ENCODE data around the gene ZFAND3.

ZFAND3 gene

DNA sequence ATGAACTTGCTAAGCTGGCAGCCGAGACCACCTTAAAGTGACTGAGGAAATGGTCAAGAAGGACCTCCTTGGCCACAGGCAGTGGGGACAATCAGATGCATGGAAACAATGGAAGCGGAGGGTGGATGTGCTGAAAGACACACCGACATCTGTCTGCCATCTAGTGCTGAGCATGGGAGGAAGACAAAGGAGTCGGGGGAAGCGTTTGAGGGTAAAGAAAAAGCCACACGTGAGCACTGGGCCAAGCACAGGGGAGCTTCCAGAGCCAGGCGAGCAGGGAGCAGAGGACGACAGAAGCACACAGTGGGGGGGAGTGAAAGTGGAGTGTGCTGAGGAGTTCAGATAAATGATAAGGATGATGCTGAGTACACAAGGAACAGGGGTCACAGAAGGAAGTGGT lies 367.8 kb downstream of the ZFAND3 start:
- Mint-ChIP-seq H3K4me1 (no peaks in the 10 kb centered on the region), H3K27me3 (no peaks in the 10 kb centered on the region), H3K9me3 (no peaks in the 10 kb centered on the region), H3K4me3 (no peak overlapping the region), H3K27ac (peak overlapping the region in 1 of 2 donors; percentile 63)
- no peak for DNase-seq
- ATAC-seq: no peak

DNA sequence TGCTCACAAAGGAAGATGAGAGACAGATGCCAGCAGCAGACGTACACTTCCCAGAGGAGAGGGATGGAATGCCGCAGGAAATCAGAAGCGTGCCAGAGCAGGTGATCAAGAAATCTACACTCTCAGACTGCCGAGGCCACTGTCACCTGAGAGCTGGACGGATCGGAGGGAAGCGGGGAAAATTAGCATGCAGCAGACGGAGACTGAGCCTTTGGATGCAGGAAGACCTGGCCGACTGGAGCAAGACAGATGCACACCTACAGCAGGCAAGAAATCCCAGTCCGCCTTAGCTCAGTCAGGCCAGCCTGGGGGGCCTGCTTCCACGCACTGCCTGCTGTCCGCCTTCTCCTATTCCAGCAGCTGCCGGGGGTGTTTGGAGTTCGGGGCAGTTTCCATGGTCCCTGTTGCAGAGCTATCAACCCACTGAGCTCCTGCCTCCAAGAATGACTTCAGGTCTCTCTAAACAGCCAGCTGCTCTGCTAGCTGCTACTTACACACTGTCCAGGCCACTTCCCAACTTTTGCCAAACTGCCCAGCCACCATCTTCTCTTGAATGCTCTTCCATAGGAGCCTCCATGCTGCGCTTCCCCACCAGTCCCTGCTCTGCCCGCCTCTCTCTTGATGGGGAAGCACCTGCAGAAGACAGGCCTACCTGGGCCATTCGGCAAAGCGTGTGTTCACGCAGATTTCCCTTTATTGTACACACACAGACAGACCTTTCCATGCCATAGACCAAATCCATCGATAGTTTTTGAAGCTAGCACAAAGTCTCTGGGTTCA lies 368.5 kb downstream of the ZFAND3 start:
- Mint-ChIP-seq H3K4me1 (no peaks in the 10 kb centered on the region), H3K4me3 (no peak overlapping the region), H3K27me3 (no peaks in the 10 kb centered on the region), H3K9me3 (no peaks in the 10 kb centered on the region), H3K27ac (no peak overlapping the region)
- no peak for ATAC-seq
- no peak for DNase-seq

DNA sequence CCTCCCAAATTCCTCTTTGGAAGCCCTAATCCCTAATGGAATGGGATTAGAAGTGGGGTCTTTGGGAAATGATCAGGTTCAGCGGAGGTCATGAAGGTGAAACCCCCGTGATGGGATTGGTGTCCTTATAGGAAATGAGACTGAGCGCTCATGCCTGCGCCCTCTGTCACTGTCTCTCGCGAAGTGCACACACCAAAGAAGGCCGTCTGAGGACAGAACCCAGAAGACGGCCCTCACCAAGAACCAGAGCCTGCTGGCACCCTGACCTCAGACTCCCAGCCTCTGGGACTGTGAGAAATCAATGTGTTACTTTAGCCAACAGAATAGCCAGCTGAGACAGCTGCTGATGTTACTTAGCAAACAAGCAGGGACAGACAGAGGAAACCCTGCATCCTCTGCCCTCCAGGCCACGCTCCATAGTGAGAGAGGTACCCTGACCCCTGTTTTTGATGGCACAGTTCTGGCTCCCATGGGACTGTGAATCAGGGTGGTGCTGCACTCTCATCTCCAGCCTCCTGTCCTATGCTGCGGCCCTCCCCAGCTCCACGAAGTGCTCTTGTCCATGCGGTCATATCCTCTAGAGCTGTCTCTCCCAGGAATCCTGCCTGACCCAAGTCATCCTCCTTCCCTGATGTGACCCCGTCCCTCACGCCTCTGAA lies 369.3 kb downstream of the ZFAND3 start:
- Mint-ChIP-seq H3K27me3 (no peaks in the 10 kb centered on the region), H3K9me3 (no peaks in the 10 kb centered on the region), H3K4me1 (no peaks in the 10 kb centered on the region), H3K4me3 (no peak overlapping the region), H3K27ac (no peak overlapping the region)
- ATAC-seq (no peak), DNase-seq (no peak)

DNA sequence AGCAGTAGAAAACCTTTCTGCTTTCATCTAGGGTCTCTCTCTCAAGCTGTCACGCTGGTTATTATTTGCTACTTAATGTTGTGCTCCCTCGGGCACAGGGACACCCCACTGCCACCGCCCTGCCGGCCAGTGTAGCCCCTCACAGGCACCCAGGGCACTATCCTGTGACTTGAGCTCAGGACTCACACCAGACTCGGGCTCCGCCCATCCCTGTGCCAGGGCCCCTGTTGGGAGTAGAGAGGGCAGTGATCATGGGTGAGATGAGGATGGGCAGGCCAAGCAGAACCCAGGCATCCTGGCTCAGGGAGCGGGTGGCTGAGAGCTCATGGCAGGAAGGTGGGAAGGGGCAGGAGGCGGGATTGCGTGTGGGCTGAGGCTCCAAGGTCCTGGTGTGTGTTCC lies 371.9 kb downstream of the ZFAND3 start:
- no peaks in the 10 kb centered on the region for H3K9me3 Mint-ChIP-seq
- no peaks in the 10 kb centered on the region for H3K27me3 Mint-ChIP-seq
- no peak overlapping the region for H3K4me3 Mint-ChIP-seq
- DNase-seq: no peak
- no peak overlapping the region for H3K27ac Mint-ChIP-seq
- H3K4me1 Mint-ChIP-seq: no peaks in the 10 kb centered on the region
- ATAC-seq: no peak

DNA sequence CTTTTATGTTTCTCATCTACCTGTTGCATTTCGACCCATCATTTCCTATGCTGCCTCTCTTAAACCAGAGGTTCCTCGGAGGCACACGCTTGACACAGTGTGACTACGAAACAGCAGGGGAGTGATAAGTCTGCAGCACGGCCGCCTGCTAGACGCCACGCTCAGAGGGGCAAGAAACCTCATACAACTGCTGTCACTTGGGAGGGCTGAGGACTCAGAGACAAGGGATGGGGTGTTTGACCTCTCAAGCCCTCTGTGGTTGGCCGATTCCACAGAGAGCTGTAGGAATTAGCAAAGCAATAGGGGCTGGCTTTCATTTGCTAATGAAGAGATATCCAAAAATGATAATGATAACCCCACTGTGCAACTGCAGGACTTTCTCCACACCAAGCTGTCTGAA lies 372.5 kb downstream of the ZFAND3 start:
- Mint-ChIP-seq H3K9me3 (no peaks in the 10 kb centered on the region), H3K4me3 (no peak overlapping the region), H3K27ac (no peak overlapping the region), H3K4me1 (no peaks in the 10 kb centered on the region), H3K27me3 (no peaks in the 10 kb centered on the region)
- ATAC-seq (no peak), DNase-seq (no peak)

DNA sequence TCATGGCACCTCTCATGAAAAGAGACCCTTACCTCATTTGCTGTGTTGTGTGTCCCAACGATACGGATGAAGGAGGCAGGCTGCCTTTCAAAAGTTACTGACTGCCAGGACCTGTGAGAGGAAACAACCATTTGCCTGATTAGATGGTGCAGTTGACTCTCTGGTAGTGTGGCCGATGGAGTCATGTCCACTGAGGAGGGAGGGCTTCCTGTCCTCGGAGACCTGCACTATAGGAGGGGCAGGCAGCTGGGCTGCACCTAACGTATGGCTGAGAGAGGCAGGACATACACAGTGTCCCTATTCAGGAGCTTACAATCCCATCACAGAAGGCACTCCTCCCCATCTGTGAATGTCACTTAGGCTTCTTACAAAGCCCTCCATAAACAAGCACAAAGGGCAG lies 373.0 kb downstream of the ZFAND3 start:
- H3K27ac Mint-ChIP-seq: no peak overlapping the region
- H3K4me1 Mint-ChIP-seq: no peaks in the 10 kb centered on the region
- no peak overlapping the region for H3K4me3 Mint-ChIP-seq
- ATAC-seq (no peak), DNase-seq (no peak)
- H3K27me3 Mint-ChIP-seq: no peaks in the 10 kb centered on the region
- no peaks in the 10 kb centered on the region for H3K9me3 Mint-ChIP-seq

DNA sequence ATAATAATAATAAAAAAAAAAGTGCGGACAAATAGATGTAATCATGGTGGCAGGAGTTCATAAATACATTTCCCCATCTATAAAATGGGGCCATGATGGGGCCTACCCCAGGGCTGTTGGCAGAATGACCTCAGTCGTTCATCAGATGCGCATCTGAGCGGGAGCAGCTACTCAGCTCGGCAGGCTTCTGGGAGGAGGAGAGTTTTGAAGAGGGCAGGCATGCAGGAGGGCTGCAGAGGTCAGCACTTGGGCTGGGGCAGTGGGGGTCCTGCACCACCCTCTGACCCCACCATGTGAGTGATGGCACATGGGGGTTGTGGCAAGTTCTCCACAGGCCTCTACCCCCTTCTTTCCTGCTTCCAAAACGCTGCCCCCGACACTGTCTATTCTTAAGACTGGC lies 373.5 kb downstream of the ZFAND3 start:
- no peaks in the 10 kb centered on the region for H3K9me3 Mint-ChIP-seq
- ATAC-seq: no peak
- H3K4me3 Mint-ChIP-seq: no peak overlapping the region
- no peaks in the 10 kb centered on the region for H3K4me1 Mint-ChIP-seq
- DNase-seq: no peak
- H3K27ac Mint-ChIP-seq: no peak overlapping the region
- H3K27me3 Mint-ChIP-seq: no peaks in the 10 kb centered on the region

DNA sequence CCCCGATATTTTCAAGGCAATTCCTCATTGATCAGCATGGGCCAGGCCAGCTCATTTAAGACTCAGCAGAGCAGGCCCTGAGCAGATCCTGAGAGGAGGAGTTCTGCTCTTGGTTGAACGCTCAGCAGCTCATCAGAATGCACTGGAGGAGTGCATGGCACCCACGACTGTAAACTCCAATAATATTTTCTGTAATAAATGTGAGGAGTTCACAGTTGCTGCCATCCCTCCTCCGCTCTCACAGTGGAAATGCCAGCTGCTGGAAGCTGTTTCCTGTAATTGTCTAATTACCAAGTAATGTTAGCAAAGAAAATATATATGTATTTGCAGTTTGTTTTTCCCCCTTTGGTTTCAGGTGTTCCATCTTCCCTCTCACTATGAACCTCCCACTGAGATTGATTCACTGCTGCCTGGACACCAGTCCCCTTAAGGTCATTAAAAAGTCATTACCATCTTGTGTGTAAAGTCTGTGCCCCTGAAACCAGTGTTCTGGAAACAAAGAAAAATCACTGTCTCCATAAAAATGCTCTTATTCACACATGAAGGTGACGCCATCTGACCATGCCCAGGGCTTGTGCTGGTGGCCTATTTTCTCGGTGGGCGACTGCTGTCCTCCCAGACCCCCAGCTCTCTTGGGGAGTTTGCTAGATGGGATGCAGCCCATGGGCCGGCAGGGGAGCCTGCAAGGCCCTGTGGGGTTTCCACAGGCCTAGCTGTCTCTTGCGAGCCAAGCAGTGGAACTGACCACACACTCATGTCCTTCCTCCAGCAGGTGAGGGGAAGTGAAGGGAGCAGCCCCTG lies 374.2 kb downstream of the ZFAND3 start:
- no peak for ATAC-seq
- no peaks in the 10 kb centered on the region for H3K4me1 Mint-ChIP-seq
- no peak overlapping the region for H3K27ac Mint-ChIP-seq
- H3K9me3 Mint-ChIP-seq: no peaks in the 10 kb centered on the region
- H3K27me3 Mint-ChIP-seq: no peaks in the 10 kb centered on the region
- DNase-seq: no peak
- no peak overlapping the region for H3K4me3 Mint-ChIP-seq

DNA sequence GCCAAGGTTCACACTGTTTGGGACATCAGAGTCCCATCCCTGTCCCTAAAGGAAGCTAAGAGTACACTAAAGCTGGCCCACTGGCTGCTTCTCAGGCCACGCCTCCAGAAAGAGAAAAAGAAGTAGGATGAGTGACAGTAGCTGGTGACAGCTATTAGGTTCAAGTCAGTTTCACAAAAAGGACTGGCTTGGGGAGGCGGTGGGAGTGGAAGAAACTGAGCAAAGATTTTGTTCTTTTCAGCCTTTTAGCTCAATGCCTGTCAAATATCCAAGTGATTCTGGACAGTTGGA lies 374.7 kb downstream of the ZFAND3 start:
- Mint-ChIP-seq H3K9me3 (no peaks in the 10 kb centered on the region), H3K27ac (no peak overlapping the region), H3K4me1 (no peaks in the 10 kb centered on the region), H3K4me3 (no peak overlapping the region), H3K27me3 (no peaks in the 10 kb centered on the region)
- DNase-seq: no peak
- ATAC-seq: no peak

DNA sequence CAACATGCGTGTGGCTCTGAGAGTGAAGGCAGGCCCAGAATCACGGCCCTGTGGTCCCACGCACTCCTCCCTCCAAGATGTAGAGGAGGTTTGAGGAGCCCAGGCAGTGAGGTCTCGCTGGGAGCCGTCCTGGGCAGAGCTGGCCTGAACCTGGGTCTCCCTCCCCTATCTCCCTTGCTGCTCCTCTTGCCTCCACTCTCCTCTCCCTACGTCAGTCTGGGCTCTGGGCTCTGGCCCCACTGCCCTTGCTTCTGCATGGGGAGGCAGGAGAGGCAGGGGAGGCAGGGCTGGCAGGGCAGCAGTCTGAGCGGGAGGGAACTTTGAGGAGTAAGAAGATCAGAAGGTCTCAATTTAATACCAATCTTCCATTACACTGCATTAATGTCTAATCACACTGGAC lies 375.1 kb downstream of the ZFAND3 start:
- ATAC-seq (no peak), DNase-seq (no peak)
- no peaks in the 10 kb centered on the region for H3K9me3 Mint-ChIP-seq
- no peaks in the 10 kb centered on the region for H3K4me1 Mint-ChIP-seq
- no peak overlapping the region for H3K4me3 Mint-ChIP-seq
- no peaks in the 10 kb centered on the region for H3K27me3 Mint-ChIP-seq
- H3K27ac Mint-ChIP-seq: no peak overlapping the region

DNA sequence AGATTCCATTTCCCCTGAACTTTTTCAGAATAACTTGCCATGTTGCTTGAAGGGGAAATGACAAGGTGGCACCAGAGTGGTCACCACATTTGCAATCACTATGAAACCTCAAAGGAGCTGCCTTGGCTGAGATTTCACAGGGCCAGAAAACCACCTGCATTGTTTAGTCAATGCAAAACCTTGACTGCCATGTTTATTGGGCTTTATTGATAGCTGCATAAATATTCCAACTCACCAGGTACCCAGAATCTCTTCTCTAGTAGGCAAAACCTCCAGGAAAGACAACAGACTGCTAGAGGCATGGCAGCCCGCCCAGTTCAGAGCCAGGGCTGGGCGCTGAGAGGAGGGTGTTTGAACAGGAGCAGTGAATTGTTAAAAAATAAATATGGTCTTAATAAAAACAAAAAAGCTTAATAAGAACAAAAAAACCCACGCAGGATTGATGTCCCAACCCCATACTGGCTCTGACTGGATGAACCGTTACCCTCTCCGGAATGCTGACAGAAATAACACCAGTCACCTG lies 375.6 kb downstream of the ZFAND3 start:
- H3K9me3 Mint-ChIP-seq: no peaks in the 10 kb centered on the region
- H3K4me1 Mint-ChIP-seq: no peaks in the 10 kb centered on the region
- DNase-seq (no peak), ATAC-seq (no peak)
- H3K4me3 Mint-ChIP-seq: no peak overlapping the region
- H3K27ac Mint-ChIP-seq: no peak overlapping the region
- no peaks in the 10 kb centered on the region for H3K27me3 Mint-ChIP-seq

DNA sequence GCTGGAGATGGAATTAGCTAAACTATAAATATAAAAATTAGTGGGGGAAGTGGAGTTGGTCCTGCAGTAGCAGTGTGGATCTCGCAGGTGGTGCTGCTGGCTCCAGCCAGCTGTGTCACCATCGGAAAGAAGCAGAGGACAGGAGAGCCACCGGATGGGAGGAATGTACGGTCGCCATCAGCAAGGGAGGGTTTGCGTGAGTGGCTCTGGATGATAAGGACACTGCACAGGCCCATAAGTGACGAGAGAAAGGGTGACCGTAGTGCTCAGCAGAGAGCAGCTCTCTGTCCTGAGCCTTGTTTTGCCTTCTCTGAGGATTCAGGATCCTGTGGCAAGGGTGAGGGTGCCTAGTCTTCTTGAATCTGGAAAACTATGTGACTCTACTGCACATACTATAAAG lies 378.7 kb downstream of the ZFAND3 start:
- no peaks in the 10 kb centered on the region for H3K27me3 Mint-ChIP-seq
- H3K4me3 Mint-ChIP-seq: no peak overlapping the region
- DNase-seq (no peak), ATAC-seq (no peak)
- no peak overlapping the region for H3K27ac Mint-ChIP-seq
- H3K4me1 Mint-ChIP-seq: no peaks in the 10 kb centered on the region
- no peaks in the 10 kb centered on the region for H3K9me3 Mint-ChIP-seq

Measured in stimulated activated naive CD8-positive, alpha-beta T cell treated with anti-CD3 and anti-CD28 coated beads, Interleukin-15, amount 100 ng/mL, for 72 hours (primary cell).